Measurements from ENCODE around the gene POLR2E. TPM values are rescaled to one million over a fixed set of nuclear protein-coding genes. Genes with fewer than 3 reads are reported as not detected.
A peak's percentile ranks its signal among the peaks of the same experiment; 100 is the strongest.

Gene POLR2E
- total RNA-seq, 1 experiment from 2014 or later = 141 TPM

DNA sequence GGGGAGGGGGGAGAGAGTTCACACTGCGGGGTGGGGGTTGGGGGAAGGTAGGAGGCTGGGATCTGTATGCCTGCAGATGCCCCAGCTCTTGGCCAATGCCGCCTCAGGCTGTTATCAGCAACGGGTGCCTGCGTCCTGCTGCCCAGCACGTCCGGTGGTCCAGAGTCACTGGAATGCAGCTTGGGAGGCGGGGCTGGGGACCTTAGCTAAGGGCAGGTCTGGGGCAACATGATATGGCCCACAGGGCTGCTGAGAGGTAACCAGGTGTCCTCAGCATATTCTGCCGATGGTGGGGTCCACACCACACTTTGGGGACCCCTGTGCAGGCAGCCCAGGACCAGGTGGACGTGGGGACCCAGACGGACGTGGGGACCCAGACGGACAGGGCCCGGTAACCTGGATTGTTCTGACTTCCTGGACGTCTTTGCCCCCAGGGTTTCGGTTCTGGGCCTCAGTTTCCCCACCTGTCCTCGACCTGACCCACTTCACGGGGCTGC, 28.9 kb downstream of the POLR2E start:
- peaks cover 38% of the 10 kb centered on the region for H3K36me3 Mint-ChIP-seq (ENCODE audit: insufficient read depth, unreplicated experiment)
- DNase-seq = peak; percentile 34
- CTCF ChIA-PET = interaction anchor here (0.5 to 2.0 kb wide), 2 partner anchors 9 to 33 kb away, joined by 3 to 12 read pairs; no protein-coding TSS in a partner anchor
- no TSS peak for BruUV-seq (replicated peaks)
- intact Hi-C loops (cut with micrococcal nuclease; ENCODE audit: unreplicated experiment) = no loop called here
- no peaks in the 10 kb centered on the region for H3K27me3 Mint-ChIP-seq (ENCODE audit: unreplicated experiment)
- TF ChIP-seq, protein P1, sequence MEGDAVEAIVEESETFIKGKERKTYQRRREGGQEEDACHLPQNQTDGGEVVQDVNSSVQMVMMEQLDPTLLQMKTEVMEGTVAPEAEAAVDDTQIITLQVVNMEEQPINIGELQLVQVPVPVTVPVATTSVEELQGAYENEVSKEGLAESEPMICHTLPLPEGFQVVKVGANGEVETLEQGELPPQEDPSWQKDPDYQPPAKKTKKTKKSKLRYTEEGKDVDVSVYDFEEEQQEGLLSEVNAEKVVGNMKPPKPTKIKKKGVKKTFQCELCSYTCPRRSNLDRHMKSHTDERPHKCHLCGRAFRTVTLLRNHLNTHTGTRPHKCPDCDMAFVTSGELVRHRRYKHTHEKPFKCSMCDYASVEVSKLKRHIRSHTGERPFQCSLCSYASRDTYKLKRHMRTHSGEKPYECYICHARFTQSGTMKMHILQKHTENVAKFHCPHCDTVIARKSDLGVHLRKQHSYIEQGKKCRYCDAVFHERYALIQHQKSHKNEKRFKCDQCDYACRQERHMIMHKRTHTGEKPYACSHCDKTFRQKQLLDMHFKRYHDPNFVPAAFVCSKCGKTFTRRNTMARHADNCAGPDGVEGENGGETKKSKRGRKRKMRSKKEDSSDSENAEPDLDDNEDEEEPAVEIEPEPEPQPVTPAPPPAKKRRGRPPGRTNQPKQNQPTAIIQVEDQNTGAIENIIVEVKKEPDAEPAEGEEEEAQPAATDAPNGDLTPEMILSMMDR (IDR thresholded peaks at IDR 0.05; ENCODE audit: unreplicated experiment) = no peak
- H3K4me3 Mint-ChIP-seq (ENCODE audit: low read depth, unreplicated experiment) = peak overlapping the region; percentile 58
- H3K9me3 Mint-ChIP-seq (ENCODE audit: low read depth, unreplicated experiment) = no peaks in the 10 kb centered on the region
- peaks cover 10% of the 10 kb centered on the region for H3K4me1 Mint-ChIP-seq (ENCODE audit: low read depth, unreplicated experiment)
- H3K27ac Mint-ChIP-seq (ENCODE audit: unreplicated experiment) = no peak overlapping the region

DNA sequence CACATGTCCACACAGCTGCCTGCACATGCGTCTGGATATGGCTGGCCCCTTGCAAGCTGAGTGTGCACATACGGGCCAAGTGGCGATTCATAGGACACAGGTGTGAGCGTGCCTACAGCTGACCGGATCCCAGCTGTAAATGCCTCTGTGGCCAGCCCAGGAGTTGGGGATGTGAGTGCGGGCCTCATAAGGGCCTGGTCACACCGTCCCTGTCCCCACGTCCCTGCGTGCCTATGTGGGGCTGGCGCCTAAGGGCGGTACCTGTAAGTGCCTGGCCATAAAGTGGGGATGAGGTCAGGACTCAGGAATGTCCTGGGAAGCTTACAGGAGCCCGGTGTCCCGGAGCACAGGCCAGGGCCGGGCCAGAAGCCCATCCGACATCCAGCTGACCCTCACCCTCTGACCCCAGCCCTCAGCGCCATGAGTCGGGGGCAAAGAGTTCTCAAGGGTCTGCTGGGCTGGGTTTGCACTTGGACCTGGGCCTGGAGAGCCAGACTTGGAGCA, 29.5 kb downstream of the POLR2E start:
- Mint-ChIP-seq H3K27ac (ENCODE audit: unreplicated experiment) (no peak overlapping the region), H3K27me3 (ENCODE audit: unreplicated experiment) (no peaks in the 10 kb centered on the region), H3K36me3 (ENCODE audit: insufficient read depth, unreplicated experiment) (peaks cover 38% of the 10 kb centered on the region), H3K4me1 (ENCODE audit: low read depth, unreplicated experiment) (peaks cover 10% of the 10 kb centered on the region), H3K9me3 (ENCODE audit: low read depth, unreplicated experiment) (no peaks in the 10 kb centered on the region), H3K4me3 (ENCODE audit: low read depth, unreplicated experiment) (peak overlapping the region; percentile 58)
- no TSS peak for BruUV-seq (replicated peaks)
- intact Hi-C loops (cut with micrococcal nuclease; ENCODE audit: unreplicated experiment) = no loop called here
- TF ChIP-seq, protein P1 (IDR thresholded peaks at IDR 0.05; ENCODE audit: unreplicated experiment) = no peak
- CTCF ChIA-PET = interaction anchor here (2.0 kb wide), 1 partner anchor 9 kb away, joined by 12 read pairs; no protein-coding TSS in a partner anchor
- peak; percentile 32 for DNase-seq

DNA sequence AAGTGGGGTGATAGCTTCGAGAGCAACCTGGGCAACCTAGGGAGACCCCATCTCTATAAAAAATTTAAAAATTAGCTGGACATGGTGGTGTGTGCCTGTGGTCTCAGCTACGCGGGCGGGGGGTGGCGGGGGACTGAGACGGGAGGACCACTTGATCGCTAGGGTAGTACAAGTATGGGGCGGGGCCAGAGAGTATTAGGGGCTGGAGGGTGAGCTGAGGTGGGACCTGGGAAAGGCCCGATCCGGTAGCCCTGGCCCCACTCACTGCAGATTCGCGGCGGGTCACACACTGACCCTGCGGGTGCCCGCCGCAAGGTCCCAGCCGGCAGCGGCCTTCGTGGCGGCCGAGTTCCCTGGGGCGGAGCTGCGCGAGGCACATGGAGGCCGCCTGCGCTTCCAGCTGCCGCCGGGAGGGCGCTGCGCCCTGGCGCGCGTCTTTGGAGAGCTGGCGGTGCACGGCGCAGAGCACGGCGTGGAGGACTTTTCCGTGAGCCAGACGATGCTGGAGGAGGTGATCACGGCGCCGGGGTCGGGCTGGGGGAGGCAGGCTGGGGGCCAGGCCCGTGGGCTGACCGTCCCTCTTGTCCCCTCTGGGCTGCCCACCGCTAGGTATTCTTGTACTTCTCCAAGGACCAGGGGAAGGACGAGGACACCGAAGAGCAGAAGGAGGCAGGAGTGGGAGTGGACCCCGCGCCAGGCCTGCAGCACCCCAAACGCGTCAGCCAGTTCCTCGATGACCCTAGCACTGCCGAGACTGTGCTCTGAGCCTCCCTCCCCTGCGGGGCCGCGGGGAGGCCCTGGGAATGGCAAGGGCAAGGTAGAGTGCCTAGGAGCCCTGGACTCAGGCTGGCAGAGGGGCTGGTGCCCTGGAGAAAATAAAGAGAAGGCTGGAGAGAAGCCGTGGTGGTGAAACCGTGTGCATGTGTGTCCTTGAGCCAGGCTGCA, 30.2 kb downstream of the POLR2E start:
- H3K27ac Mint-ChIP-seq (ENCODE audit: unreplicated experiment) = no peak overlapping the region
- intact Hi-C loops (cut with micrococcal nuclease; ENCODE audit: unreplicated experiment) = no loop called here
- peaks cover 10% of the 10 kb centered on the region for H3K4me1 Mint-ChIP-seq (ENCODE audit: low read depth, unreplicated experiment)
- H3K4me3 Mint-ChIP-seq (ENCODE audit: low read depth, unreplicated experiment) = peak overlapping the region; percentile 58
- H3K27me3 Mint-ChIP-seq (ENCODE audit: unreplicated experiment) = no peaks in the 10 kb centered on the region
- CTCF ChIA-PET = interaction anchor here (0.5 to 2.0 kb wide), 2 partner anchors 10 to 294 kb away, joined by 4 to 12 read pairs; no protein-coding TSS in a partner anchor
- BruUV-seq (replicated peaks) = no TSS peak
- H3K36me3 Mint-ChIP-seq (ENCODE audit: insufficient read depth, unreplicated experiment) = peaks cover 38% of the 10 kb centered on the region
- TF ChIP-seq, protein P1 (IDR thresholded peaks at IDR 0.05; ENCODE audit: unreplicated experiment) = peak; percentile 68
- H3K9me3 Mint-ChIP-seq (ENCODE audit: low read depth, unreplicated experiment) = no peaks in the 10 kb centered on the region
- DNase-seq = peak; percentile 76

DNA sequence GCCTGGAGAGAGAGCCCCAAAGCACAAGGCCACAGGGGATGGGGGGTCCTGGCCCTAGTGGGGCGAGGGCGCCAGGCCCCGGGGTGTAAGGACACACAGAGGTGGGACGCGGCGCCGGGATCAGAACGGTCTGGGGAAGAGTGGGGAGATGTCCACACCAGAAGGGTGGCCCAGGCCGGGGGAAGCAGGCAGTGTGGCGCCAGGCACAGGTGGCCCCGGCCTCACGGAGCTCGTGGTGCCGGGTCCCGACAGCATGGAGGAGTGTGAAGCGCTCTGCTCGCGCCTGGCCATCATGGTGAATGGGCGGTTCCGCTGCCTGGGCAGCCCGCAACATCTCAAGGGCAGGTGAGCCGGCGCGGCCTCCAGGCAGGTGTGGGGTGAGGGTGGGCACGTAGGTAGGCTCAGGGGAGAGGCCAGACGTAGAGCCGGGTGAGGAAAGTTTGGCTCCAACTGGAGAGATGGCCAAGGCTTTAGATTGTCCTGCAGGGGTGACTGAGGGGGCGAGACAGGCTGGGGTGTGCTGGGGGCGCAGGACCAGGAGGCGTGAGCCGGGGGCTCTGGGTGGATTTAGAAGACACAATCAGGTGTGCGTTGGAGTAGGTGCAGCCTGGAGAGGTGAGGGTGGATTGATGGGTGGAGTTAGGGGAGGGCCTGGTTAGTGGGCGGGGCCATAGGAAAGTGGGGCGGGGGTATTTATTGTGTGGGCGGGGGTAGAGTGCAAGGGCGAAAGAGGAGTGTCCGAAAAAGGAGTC, 31.1 kb downstream of the POLR2E start:
- BruUV-seq (replicated peaks) = no TSS peak
- Mint-ChIP-seq H3K36me3 (ENCODE audit: insufficient read depth, unreplicated experiment) (peaks cover 38% of the 10 kb centered on the region), H3K27me3 (ENCODE audit: unreplicated experiment) (no peaks in the 10 kb centered on the region), H3K27ac (ENCODE audit: unreplicated experiment) (no peak overlapping the region), H3K9me3 (ENCODE audit: low read depth, unreplicated experiment) (no peaks in the 10 kb centered on the region), H3K4me1 (ENCODE audit: low read depth, unreplicated experiment) (peaks cover 10% of the 10 kb centered on the region), H3K4me3 (ENCODE audit: low read depth, unreplicated experiment) (no peak overlapping the region)
- CTCF ChIA-PET = interaction anchor here (0.5 to 2.0 kb wide), 2 partner anchors 11 to 295 kb away, joined by 4 to 12 read pairs; no protein-coding TSS in a partner anchor
- TF ChIP-seq, protein P1 (IDR thresholded peaks at IDR 0.05; ENCODE audit: unreplicated experiment) = no peak
- intact Hi-C loops (cut with micrococcal nuclease; ENCODE audit: unreplicated experiment) = no loop called here
- DNase-seq = no peak
